GM13977 (cell line): ENCODE data around the gene CYB561D2.

Experiments
- DNase-seq: peaks from one replicate; pipeline ENCODE4 v3.0.0; 2012; ENCODE audit warnings: low spot score
- in situ Hi-C: fragments of 300-500 bp; cut with MboI; formaldehyde crosslinking; loops from one replicate; pipeline ENCODE4 v1.12.0; 2022; ENCODE audit warnings: low sequenced_read_pairs, low pct_unique_long_range_greater_than_20kb, mixed read lengths, inconsistent platforms; ENCODE audit not compliant: unreplicated experiment
- TF ChIP-seq, protein P1 (sequence below): IDR thresholded peaks from 2 replicates; pipeline ENCODE4 v1.5.1; 2012; ENCODE audit warnings: mild to moderate bottlenecking, control low read depth; ENCODE audit not compliant: insufficient read depth; ENCODE audit errors: extremely low read depth, missing control alignments

The CYB561D2 gene

DNA sequence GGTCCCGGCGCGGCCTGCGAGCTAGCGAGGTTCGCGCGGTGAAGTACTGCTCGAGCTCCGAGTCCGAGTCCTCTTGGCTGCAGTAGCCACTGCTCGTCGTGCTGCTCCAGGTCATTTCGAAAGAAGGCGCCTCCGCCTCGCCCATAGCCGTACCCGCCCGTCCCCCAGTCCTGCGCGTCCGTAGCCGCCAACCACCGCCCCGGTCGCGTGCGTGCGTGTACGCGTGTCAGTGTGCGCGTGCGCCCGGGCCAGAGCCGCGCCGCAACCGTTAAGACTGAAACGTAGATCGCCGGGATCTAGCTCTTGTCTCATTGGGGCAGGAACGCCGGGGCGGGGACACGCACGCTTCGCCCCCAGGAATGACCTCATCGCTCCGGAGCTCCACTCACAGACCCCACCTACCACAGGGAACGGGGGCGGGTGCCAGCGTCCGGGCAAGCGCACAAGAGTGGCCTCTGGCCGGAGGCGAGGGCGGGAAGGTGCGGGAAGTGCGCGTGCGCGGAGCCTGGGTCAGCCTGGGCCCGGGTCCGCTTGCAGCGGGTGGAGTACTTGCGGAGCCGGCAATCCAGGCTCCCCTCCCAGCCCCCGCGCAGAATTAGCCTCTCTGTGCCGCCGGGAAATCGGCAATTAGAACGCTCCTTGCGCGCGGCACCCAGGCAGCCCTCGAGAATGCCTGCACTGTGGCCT is 13.3 kb upstream of the CYB561D2 start:
- TF ChIP-seq, protein P1, sequence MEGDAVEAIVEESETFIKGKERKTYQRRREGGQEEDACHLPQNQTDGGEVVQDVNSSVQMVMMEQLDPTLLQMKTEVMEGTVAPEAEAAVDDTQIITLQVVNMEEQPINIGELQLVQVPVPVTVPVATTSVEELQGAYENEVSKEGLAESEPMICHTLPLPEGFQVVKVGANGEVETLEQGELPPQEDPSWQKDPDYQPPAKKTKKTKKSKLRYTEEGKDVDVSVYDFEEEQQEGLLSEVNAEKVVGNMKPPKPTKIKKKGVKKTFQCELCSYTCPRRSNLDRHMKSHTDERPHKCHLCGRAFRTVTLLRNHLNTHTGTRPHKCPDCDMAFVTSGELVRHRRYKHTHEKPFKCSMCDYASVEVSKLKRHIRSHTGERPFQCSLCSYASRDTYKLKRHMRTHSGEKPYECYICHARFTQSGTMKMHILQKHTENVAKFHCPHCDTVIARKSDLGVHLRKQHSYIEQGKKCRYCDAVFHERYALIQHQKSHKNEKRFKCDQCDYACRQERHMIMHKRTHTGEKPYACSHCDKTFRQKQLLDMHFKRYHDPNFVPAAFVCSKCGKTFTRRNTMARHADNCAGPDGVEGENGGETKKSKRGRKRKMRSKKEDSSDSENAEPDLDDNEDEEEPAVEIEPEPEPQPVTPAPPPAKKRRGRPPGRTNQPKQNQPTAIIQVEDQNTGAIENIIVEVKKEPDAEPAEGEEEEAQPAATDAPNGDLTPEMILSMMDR = no peak
- in situ Hi-C loops = no loop called here
- peak; percentile 99 for DNase-seq

DNA sequence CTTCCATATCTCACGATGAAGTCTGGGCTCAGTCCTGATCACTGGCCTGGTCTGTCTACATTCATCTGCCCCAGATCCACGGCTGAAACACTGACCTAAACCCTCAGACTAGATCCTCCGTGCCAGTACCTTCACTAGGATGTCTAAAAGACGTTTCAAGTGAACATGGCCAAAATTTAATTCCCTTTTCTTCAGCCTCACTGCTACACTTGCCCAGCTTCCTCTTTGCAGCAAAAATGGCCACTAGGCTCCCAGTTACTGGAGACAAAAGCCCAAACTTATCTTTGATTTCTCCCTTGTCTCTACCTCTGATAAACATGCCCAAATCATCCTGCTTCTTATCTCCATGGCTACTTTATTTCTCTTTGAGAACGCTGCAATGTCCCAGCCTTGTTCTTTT is 11.7 kb upstream of the CYB561D2 start:
- in situ Hi-C loops = no loop called here
- no peak for DNase-seq
- TF ChIP-seq, protein P1 = no peak

DNA sequence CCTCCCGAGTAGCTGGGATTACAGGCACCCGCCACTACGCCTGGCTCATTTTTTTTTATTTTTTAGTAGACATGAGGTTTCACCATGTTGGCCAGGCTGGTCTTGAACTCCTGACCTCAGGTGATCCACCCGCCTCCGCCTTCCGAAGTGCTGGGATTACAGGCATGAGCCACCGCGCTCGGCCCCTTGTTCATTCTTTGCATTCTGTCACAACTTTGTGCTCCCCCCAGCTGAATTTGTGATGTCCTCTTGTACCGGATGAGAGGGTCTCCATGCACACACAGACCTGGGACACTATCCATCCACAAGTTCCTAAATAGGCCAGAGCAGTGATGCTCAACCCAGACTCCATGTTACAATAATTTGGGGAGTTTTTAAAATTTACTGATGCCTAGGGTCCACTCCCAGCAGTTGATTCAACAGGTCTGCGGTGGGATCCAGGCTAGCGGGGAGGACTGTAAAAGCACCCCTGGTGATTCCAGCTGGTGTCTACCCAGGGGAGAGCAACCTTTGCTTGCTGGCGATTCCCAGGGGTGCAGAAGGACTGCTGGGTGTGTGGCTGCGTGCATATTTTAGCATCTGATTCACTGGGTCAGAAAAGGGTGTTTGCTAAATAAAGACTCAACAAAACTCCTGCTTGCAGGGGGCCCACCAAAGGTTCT is 11.0 kb upstream of the CYB561D2 start:
- in situ Hi-C loops = loop anchor here (10.0 kb wide), 1 partner anchor 215 kb away; no protein-coding TSS in a partner anchor
- TF ChIP-seq, protein P1 = no peak
- no peak for DNase-seq

DNA sequence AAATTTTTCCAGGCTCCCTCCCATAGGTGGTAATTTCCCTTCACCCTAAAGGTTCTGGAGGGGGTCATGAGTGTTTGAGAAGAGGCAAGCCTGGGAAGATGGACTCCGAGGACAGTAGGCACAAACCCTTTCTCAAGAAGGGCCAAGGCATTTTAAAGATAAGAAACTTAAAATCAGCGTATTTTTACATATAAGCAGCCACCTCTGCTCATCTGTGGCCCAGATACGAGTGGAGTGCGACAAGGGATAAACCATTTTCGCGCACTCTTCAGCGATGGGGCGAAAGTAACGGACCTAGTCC is 10.6 kb upstream of the CYB561D2 start:
- in situ Hi-C loops = loop anchor here (10.0 kb wide), 1 partner anchor 215 kb away; no protein-coding TSS in a partner anchor
- TF ChIP-seq, protein P1 = no peak
- no peak for DNase-seq

DNA sequence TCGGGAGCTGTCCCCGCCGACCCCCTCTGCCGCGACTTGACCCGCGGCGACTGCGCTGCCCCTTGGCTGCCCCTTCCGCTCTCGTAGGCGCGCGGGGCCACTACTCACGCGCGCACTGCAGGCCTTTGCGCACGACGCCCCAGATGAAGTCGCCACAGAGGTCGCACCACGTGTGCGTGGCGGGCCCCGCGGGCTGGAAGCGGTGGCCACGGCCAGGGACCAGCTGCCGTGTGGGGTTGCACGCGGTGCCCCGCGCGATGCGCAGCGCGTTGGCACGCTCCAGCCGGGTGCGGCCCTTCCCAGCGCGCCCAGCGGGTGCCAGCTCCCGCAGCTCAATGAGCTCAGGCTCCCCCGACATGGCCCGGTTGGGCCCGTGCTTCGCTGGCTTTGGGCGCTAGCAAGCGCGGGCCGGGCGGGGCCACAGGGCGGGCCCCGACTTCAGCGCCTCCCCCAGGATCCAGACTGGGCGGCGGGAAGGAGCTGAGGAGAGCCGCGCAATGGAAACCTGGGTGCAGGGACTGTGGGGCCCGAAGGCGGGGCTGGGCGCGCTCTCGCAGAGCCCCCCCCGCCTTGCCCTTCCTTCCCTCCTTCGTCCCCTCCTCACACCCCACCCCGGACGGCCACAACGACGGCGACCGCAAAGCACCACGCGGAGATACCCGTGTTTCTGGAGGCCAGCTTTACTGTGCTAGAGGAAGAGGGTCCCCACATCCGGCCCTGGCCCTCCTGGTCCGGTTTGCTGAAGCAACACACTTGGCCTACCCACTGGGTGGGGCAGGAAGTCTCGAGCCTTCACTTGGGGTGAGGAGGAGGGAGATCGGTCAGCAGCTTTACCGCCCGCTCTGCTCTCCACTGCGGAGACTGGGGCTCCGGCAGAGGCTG is 10.0 kb upstream of the CYB561D2 start, which contains the start of gene RASSF1:
RASSF1 (minus strand) TSS at position 389 of the 882 bp plus-strand sequence; CDS start at position 358, 31 bp downstream.
- TF ChIP-seq, protein P1 = no peak
- in situ Hi-C loops = loop anchor here (10.0 kb wide), 1 partner anchor 214 kb away; no protein-coding TSS in a partner anchor
- DNase-seq = peak; percentile 84

DNA sequence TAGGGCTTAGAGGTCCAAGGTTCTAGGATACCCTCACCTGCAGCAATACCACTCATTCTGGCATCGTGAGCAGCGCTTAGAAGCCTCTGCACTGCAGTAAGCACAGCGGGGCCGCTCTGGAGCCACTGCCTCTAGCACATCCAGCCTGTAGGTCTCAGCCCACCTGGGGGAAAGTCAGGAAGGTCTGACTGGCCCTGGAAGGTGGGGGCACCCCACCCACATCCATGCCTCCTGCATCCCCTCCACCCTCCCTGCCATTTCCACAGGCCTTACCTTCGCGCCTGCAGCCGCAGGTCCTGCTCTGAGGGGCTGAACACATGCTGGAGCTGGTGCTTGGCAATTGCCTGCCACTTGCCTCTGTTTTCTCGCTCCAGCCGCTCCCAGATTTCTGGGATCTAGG is 9.1 kb upstream of the CYB561D2 start:
- TF ChIP-seq, protein P1 = no peak
- DNase-seq = no peak
- in situ Hi-C loops = loop anchor here (10.0 kb wide), 1 partner anchor 213 kb away; no protein-coding TSS in a partner anchor
